ENCODE measurements around the gene FBN1. TPM values are rescaled to one million over a fixed set of nuclear protein-coding genes. Genes with fewer than 3 reads are reported as not detected.

Gene FBN1
- total RNA-seq, 1 donor, result 0.52 TPM

- Histone ChIP-seq H3K4me1 (ENCODE audit: insufficient read depth, low read length) (no peaks in the 10 kb centered on the region), H3K4me3 (ENCODE audit: low read length) (no peak overlapping the region), H3K9me3 (ENCODE audit: low read depth, low read length) (no peaks in the 10 kb centered on the region)
Measured at GRCh38 chr15:48462688-48463087, 182.8 kb downstream of the FBN1 start.

DNA sequence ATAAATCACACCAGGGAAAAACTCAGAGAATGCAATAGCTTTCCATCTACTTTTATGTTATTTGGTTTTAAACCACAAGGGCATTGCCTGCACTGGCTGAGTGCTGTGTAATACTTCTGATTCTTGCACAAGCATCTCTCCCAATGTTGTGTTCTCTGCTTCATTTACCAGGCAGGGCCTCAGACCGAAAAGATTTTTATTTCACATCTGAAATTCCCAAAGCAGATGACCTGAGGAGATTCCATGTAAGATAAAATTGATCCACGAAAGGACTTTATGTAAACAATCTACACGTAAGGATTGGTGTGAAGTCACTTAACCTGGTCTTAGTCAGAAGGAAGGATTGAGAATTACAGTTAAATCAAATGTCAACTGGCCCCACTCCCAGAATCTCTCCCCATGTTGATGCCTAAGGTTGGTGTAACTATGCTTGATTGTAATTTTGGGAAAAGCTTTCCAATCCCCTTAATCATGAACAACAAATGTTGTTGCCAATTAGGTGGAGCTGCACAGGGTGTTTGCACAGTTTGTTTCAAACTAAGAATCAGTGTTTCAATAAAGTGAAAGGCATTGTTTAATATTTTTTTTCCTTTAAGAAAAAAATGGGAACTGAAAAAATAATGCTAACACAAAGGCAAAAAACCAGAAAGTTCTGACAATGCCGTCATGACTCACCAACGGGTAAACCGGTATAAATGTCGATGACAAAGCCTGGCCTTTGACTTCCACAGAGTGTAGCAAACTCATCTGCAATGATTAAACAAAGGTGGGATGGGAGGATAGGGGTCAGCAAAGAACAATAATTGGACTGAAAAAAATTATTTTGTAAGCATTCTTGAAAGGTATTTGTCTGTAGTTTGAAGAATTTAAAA, 185.7 kb downstream of the FBN1 start:
- no peaks in the 10 kb centered on the region for H3K27me3 ChIP-seq (ENCODE audit: insufficient read depth, low read length)
- H3K4me3 ChIP-seq (ENCODE audit: low read length), result no peak overlapping the region
- no peaks in the 10 kb centered on the region for H3K4me1 ChIP-seq (ENCODE audit: insufficient read depth, low read length)
- no peaks in the 10 kb centered on the region for H3K9me3 ChIP-seq (ENCODE audit: low read depth, low read length)

More at GRCh38 chr15:48462688-48463087, 182.8 kb downstream of the FBN1 start:
- H3K27me3 ChIP-seq (ENCODE audit: insufficient read depth, low read length), result no peaks in the 10 kb centered on the region

DNA sequence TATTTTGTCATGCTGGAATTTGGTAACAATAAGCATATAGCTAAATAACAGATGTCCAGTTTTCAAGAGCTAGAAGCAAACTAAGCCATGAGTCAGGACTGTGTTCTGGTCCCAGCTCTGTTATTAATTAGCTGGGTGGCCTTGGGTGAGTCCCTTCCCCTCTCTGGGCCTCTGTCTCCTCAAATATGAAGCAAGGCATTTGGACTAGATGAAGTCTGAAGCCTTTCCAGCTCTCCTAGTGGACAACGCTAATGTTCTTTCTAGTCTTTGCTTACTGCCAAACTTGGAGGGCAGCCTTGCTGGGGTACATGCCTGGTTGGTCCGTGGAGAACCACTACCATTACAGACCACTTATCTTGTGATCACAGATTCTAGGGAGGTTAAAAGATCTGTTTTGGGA, 186.6 kb downstream of the FBN1 start:
- Histone ChIP-seq H3K27me3 (ENCODE audit: insufficient read depth, low read length) (no peaks in the 10 kb centered on the region), H3K9me3 (ENCODE audit: low read depth, low read length) (no peaks in the 10 kb centered on the region)

GRCh38 chr15:48456134-48456533, 189.4 kb downstream of the FBN1 start:
- H3K9me3 ChIP-seq (ENCODE audit: low read depth, low read length), result no peaks in the 10 kb centered on the region
- H3K4me1 ChIP-seq (ENCODE audit: insufficient read depth, low read length), result no peaks in the 10 kb centered on the region
- H3K4me3 ChIP-seq (ENCODE audit: low read length), result no peak overlapping the region
- H3K27me3 ChIP-seq (ENCODE audit: insufficient read depth, low read length), result no peaks in the 10 kb centered on the region

More for the DNA sequence above, 186.6 kb downstream of the FBN1 start:
- no peak overlapping the region for H3K4me3 ChIP-seq (ENCODE audit: low read length)
- H3K4me1 ChIP-seq (ENCODE audit: insufficient read depth, low read length), result no peaks in the 10 kb centered on the region

DNA sequence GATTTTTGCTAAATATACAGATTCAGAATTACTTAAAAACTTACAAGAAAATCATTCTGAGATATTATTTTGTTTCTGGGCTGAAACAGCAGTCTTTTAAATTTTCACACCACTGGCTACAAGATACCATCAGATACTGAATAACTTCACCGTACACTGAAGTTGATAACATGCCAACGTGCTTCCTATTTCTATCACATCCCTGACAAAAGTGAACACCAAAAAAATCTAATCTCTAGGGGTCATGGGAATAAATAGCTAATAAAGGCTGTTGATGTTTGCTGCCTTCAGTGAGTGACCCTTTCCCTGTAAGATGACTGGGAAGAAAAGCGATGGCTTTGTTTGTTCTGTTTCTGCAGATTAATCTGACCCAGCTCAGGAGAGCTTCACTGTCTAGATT, 193.8 kb downstream of the FBN1 start:
- no peaks in the 10 kb centered on the region for H3K4me1 ChIP-seq (ENCODE audit: insufficient read depth, low read length)
- H3K4me3 ChIP-seq (ENCODE audit: low read length), result no peak overlapping the region
- no peaks in the 10 kb centered on the region for H3K9me3 ChIP-seq (ENCODE audit: low read depth, low read length)
- no peaks in the 10 kb centered on the region for H3K27me3 ChIP-seq (ENCODE audit: insufficient read depth, low read length)

DNA sequence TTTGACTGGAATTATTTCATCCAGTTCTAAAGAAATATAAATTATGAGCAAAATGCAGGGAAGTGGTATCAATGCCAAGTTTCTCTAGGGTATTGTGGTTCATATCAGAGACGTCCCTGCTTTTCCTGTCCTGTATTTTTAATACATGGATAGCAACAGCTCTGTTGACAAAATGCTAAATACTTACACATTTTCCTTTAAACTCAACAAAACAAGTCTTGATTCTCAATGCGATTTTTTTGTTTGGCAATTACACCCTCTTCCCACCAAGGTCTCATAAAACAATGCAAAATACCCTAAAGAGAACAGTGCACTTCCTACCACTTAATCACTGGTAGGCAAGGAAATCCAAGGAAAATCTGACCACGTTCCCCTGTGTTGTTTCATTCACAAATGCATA, 194.3 kb downstream of the FBN1 start:
- Histone ChIP-seq H3K4me3 (ENCODE audit: low read length) (no peak overlapping the region), H3K9me3 (ENCODE audit: low read depth, low read length) (no peaks in the 10 kb centered on the region), H3K27me3 (ENCODE audit: insufficient read depth, low read length) (no peaks in the 10 kb centered on the region), H3K4me1 (ENCODE audit: insufficient read depth, low read length) (no peaks in the 10 kb centered on the region)

GRCh38 chr15:48449734-48450133, 195.8 kb downstream of the FBN1 start:
- Histone ChIP-seq H3K27me3 (ENCODE audit: insufficient read depth, low read length) (no peaks in the 10 kb centered on the region), H3K9me3 (ENCODE audit: low read depth, low read length) (no peaks in the 10 kb centered on the region), H3K4me3 (ENCODE audit: low read length) (no peak overlapping the region), H3K4me1 (ENCODE audit: insufficient read depth, low read length) (no peaks in the 10 kb centered on the region)

GRCh38 chr15:48447657-48448056, 197.9 kb downstream of the FBN1 start:
- no peaks in the 10 kb centered on the region for H3K9me3 ChIP-seq (ENCODE audit: low read depth, low read length)
- H3K4me3 ChIP-seq (ENCODE audit: low read length), result no peak overlapping the region
- H3K27me3 ChIP-seq (ENCODE audit: insufficient read depth, low read length), result no peaks in the 10 kb centered on the region
- H3K4me1 ChIP-seq (ENCODE audit: insufficient read depth, low read length), result no peaks in the 10 kb centered on the region

DNA sequence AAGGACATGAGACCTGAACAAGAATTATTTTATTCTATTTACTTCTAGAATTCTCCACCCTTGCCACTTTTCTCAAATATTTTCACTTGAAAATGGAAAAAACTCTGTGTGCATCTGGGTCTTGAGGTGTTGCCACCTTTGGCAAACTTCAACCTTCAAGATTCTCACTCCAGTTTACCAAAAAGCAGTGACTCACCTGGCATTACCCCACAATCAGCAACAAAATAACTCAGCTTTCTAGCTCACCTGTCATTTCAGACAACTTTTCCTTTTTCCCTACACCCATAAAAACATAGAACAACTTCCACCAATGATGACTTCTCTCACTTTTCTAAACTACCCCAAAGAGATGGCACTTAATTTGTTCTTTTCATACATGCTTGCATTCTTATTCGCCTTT, 198.5 kb downstream of the FBN1 start:
- H3K4me1 ChIP-seq (ENCODE audit: insufficient read depth, low read length), result no peaks in the 10 kb centered on the region
- no peaks in the 10 kb centered on the region for H3K27me3 ChIP-seq (ENCODE audit: insufficient read depth, low read length)
- H3K9me3 ChIP-seq (ENCODE audit: low read depth, low read length), result no peaks in the 10 kb centered on the region
- no peak overlapping the region for H3K4me3 ChIP-seq (ENCODE audit: low read length)

DNA sequence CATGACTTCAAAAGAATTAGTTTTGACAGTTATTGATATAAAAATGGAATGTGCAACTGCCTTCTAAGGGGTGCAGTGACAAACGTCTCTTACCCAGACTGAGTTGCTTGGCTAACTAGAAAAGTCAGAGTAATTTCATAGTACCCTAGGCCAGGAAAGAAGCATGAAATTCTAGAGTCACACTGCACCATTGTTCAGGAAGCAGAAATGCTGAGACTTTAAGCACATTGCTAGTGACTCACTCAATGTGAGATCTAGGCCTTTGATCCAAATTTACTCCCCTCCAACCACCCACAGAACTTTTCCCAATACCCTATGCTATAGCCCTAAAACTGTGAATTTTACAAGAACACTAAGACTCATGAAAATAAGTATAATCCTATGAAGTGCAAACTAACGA, 203.5 kb downstream of the FBN1 start:
- Histone ChIP-seq H3K27me3 (ENCODE audit: insufficient read depth, low read length) (no peaks in the 10 kb centered on the region), H3K4me3 (ENCODE audit: low read length) (no peak overlapping the region), H3K4me1 (ENCODE audit: insufficient read depth, low read length) (no peaks in the 10 kb centered on the region), H3K9me3 (ENCODE audit: low read depth, low read length) (no peaks in the 10 kb centered on the region)

- Histone ChIP-seq H3K27me3 (ENCODE audit: insufficient read depth, low read length) (no peaks in the 10 kb centered on the region), H3K4me1 (ENCODE audit: insufficient read depth, low read length) (no peaks in the 10 kb centered on the region), H3K4me3 (ENCODE audit: low read length) (no peak overlapping the region), H3K9me3 (ENCODE audit: low read depth, low read length) (no peaks in the 10 kb centered on the region)
Measured at GRCh38 chr15:48440084-48440483, 205.4 kb downstream of the FBN1 start.

DNA sequence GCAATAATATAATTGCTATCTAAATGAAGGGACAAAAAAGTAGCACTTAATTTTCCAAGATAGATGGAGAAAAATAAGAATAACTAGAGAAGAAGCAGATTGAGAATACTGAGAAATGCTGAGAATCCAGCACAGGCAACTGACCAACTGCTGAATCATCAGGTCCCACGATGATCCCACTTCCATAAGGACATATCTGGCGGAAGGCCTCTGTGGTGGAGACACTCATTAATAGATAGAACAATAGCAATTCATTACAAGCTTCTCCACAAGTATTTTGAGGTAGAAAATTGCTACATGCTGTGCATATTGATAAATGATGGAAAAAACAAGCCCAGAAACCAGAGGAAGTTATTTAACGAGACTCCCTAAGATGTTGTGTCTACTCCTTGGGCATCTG, 208.3 kb downstream of the FBN1 start:
- no peaks in the 10 kb centered on the region for H3K4me1 ChIP-seq (ENCODE audit: insufficient read depth, low read length)
- no peaks in the 10 kb centered on the region for H3K27me3 ChIP-seq (ENCODE audit: insufficient read depth, low read length)
- no peaks in the 10 kb centered on the region for H3K9me3 ChIP-seq (ENCODE audit: low read depth, low read length)
- no peak overlapping the region for H3K4me3 ChIP-seq (ENCODE audit: low read length)

GRCh38 chr15:48435321-48435720, 210.2 kb downstream of the FBN1 start:
- H3K4me1 ChIP-seq (ENCODE audit: insufficient read depth, low read length), result no peaks in the 10 kb centered on the region

DNA sequence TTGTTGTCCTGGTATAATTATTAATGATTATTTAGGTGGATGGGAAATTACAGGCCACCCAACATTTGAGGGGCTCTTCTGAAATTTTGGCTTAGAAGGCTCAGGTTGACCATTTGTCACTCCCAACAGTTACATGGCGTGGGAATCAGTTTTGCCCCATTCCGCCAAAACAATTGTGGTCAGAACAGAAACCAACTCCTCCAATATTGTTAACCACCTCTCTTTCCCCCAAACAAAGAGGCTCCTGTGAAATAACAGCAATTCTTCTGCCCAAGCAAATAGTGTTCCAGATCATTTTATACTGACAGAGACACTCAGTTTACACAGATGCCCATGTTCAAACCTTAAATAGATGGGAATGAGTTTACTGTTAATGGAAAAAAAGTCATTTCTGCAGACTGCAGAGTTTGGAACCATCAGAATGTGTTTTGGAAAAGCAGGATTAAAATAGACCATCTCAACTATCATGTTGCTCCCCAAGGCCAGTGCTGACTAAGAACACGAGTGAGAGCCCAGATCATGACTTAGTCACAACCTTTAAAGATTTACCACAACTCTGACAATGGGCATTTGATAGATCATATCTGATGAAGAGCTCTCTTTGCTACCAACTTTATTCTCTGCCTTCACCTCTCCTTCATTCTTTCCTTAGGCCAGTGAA, 212.2 kb downstream of the FBN1 start:
- Histone ChIP-seq H3K4me1 (ENCODE audit: insufficient read depth, low read length) (no peaks in the 10 kb centered on the region), H3K4me3 (ENCODE audit: low read length) (no peak overlapping the region), H3K9me3 (ENCODE audit: low read depth, low read length) (no peaks in the 10 kb centered on the region), H3K27me3 (ENCODE audit: insufficient read depth, low read length) (no peaks in the 10 kb centered on the region)

More at GRCh38 chr15:48435321-48435720, 210.2 kb downstream of the FBN1 start:
- Histone ChIP-seq H3K27me3 (ENCODE audit: insufficient read depth, low read length) (no peaks in the 10 kb centered on the region), H3K4me3 (ENCODE audit: low read length) (no peak overlapping the region), H3K9me3 (ENCODE audit: low read depth, low read length) (no peaks in the 10 kb centered on the region)

DNA sequence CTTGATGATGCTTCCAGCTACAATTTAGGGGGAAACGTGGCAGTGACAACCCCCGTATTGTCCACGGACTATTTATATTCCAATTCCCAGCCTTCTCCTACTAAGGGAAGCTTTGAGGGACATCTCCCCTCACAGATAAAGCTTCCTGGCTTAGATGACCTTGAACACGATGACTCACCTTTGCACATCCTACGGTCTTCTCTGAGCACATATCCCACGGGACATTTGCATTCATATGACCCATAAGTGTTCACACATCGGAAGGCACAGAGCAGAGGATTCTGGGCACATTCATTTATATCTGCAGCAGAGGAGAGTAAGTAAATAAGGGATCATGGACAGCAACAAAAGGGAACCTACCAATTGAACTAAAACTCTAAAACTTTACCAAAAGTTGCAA, 212.8 kb downstream of the FBN1 start:
- Histone ChIP-seq H3K4me3 (ENCODE audit: low read length) (no peak overlapping the region), H3K9me3 (ENCODE audit: low read depth, low read length) (no peaks in the 10 kb centered on the region), H3K27me3 (ENCODE audit: insufficient read depth, low read length) (no peaks in the 10 kb centered on the region), H3K4me1 (ENCODE audit: insufficient read depth, low read length) (no peaks in the 10 kb centered on the region)
